Smooth muscle cell (in vitro differentiated cells): Measurements from ENCODE around the gene ROGDI. TPM values are rescaled to one million over a fixed set of nuclear protein-coding genes. Genes with fewer than 3 reads are reported as not detected.
"Not testable (repeated sequence)": the region's sequence is repeated elsewhere in the genome, so short reads cannot be mapped to it uniquely, and the experiment has no call there.

ENCODE experiments used
- DNase-seq: peaks from one replicate; lab custom pipeline; 2025; ENCODE audit not compliant: unreplicated experiment; lab: John Stamatoyannopoulos, UW
- H2AFZ ChIP-seq: fragments of 200-600 bp; sonication (generic); 2 replicates; pipeline ENCODE4 v1.6.0; 2016; ENCODE audit warnings: antibody characterized with exemption, low read depth, mild to moderate bottlenecking
- H3F3A ChIP-seq: fragments of 200-600 bp; sonication (generic); 2 replicates; pipeline ENCODE4 v1.6.0; 2017; ENCODE audit warnings: antibody characterized with exemption, low read depth
- H3K27ac ChIP-seq: fragments of 200-600 bp; sonication (generic); 2 replicates; pipeline ENCODE4 v1.5.1; 2016; ENCODE audit warnings: low read depth, mild to moderate bottlenecking
- H3K27me3 ChIP-seq: fragments of 200-600 bp; sonication (generic); 2 replicates; pipeline ENCODE4 v1.6.1; 2016; ENCODE audit warnings: low read depth, mild to moderate bottlenecking
- H3K36me3 ChIP-seq: fragments of 200-600 bp; sonication (generic); 2 replicates; pipeline ENCODE4 v1.5.1; 2016; ENCODE audit warnings: low read depth
- H3K4me1 ChIP-seq: fragments of 200-600 bp; sonication (generic); 2 replicates; pipeline ENCODE4 v1.5.1; 2016; ENCODE audit warnings: low read depth
- H3K4me2 ChIP-seq: fragments of 200-600 bp; sonication (generic); 2 replicates; pipeline ENCODE4 v1.6.0; 2016; ENCODE audit warnings: mild to moderate bottlenecking
- H3K4me3 ChIP-seq: fragments of 200-600 bp; sonication (generic); 2 replicates; pipeline ENCODE4 v1.5.1; 2016; ENCODE audit warnings: mild to moderate bottlenecking
- H3K79me2 ChIP-seq: fragments of 200-600 bp; sonication (generic); 2 replicates; pipeline ENCODE4 v1.6.0; 2016; ENCODE audit warnings: low read depth, mild to moderate bottlenecking
- H3K9ac ChIP-seq: fragments of 200-600 bp; sonication (generic); 2 replicates; pipeline ENCODE4 v1.6.0; 2016; ENCODE audit warnings: low read depth
- H3K9me3 ChIP-seq: fragments of 200-600 bp; sonication (generic); replicated peaks from 2 replicates; pipeline ENCODE4 v1.5.1; 2016; ENCODE audit warnings: low read depth
- H4K20me1 ChIP-seq: fragments of 200-600 bp; sonication (generic); 2 replicates; pipeline ENCODE4 v1.6.0; 2016; ENCODE audit warnings: low read depth
- WGBS: methylation state at CpG from one replicate; pipeline ENCODE4 v1.1.7; 2016; ENCODE audit warnings: low lambda C conversion rate; 5-methylcytosine and 5-hydroxymethylcytosine counted together
- polyA plus RNA-seq: library from polyadenylated mRNA; unstranded; fragments of >200 nt; fragmentation: Nextera tagmentation; extraction: Ambion mirVana; gene quantifications from 2 replicates; pipeline ENCODE4 v1.2.1, GENCODE V29; 2016
- total RNA-seq: library from RNA; depleted of rRNA; stranded (reverse); fragments of >200 nt; gene quantifications from 2 replicates; pipeline ENCODE4 v1.2.3, GENCODE V29; 2014
- TF ChIP-seq, protein P1 (sequence below): fragments of 200-600 bp; sonication (generic); IDR thresholded peaks from 2 replicates; pipeline ENCODE4 v1.5.1; 2017; ENCODE audit warnings: borderline replicate concordance, mild to moderate bottlenecking, antibody characterized with exemption; ENCODE audit not compliant: insufficient read depth, poor library complexity, severe bottlenecking

The ROGDI gene
- total and polyA plus RNA-seq, 2 experiments from 2014 or later = 21.6 to 45.6 TPM

DNA sequence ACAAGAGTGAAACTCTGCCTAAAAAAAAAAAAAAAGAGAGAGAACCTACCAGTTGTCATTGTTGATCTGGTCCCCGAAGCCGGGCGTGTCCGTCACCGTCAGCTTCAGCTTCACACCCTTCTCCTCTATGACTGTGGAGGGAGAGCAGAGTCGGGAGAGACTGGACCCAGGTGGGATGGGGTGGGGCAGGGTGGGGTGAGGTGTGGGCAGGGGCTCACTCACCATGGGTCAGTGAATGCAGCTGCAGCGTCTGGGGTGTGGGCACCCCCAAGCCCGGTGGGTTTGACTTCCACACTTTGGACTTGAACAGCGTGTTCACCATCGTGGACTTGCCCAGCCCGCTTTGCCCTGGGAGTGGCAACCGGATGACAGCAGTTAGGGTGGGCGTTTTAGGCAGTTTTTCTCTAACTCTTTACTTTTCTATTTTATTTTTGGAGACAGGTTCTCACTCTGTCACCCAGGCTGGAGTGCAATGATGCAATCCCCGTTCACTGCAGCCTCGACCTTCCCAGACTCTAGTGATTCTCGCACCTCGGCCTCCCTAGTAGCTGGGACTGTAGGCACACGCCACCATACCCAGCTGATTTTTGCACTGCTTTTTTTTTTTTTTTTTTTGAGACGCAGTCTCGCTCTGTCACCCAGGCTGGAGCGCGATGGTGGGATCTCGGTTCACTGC lies 16.5 kb downstream of the ROGDI start:
- Histone ChIP-seq H2AFZ (no peak overlapping the region), H3K79me2 (no peaks in the 10 kb centered on the region), H3K9ac (no peak overlapping the region), H3K36me3 (no peaks in the 10 kb centered on the region), H4K20me1 (no peaks in the 10 kb centered on the region), H3K9me3 (no peaks in the 10 kb centered on the region), H3K27ac (no peak overlapping the region), H3K4me1 (no peaks in the 10 kb centered on the region), H3F3A (no peaks in the 10 kb centered on the region), H3K4me3 (no peak overlapping the region), H3K27me3 (no peaks in the 10 kb centered on the region), H3K4me2 (no peak overlapping the region)
- WGBS = 95% methylated on average over 18 of the region's 23 CpGs
- no peak for DNase-seq
- TF ChIP-seq, protein P1, sequence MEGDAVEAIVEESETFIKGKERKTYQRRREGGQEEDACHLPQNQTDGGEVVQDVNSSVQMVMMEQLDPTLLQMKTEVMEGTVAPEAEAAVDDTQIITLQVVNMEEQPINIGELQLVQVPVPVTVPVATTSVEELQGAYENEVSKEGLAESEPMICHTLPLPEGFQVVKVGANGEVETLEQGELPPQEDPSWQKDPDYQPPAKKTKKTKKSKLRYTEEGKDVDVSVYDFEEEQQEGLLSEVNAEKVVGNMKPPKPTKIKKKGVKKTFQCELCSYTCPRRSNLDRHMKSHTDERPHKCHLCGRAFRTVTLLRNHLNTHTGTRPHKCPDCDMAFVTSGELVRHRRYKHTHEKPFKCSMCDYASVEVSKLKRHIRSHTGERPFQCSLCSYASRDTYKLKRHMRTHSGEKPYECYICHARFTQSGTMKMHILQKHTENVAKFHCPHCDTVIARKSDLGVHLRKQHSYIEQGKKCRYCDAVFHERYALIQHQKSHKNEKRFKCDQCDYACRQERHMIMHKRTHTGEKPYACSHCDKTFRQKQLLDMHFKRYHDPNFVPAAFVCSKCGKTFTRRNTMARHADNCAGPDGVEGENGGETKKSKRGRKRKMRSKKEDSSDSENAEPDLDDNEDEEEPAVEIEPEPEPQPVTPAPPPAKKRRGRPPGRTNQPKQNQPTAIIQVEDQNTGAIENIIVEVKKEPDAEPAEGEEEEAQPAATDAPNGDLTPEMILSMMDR = no peak

DNA sequence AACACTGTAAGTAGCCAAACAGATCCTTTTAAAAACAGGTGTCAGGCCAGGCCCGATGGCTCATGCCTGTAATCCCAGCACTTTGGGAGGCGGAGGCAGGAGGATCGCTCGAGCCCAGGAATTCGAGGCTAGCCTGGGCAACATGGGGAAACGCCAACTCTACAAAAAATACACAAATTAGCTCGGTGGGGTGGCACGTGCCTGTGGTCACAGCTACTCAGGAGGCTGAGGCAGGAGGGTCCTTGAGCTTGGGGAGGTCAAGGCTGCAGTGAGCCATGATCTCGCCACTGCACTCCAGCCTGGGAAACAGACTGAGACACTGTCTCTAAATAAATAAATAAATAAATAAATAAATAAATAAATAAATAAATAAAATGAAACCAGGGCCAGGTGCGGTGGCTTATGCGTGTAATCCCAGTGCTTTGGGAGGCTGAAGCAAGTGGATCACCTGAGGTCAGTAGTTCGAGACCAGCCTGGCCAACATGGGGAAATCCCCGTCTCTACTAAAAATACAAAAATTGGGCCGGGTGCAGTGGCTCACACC lies 17.9 kb downstream of the ROGDI start:
- H3F3A ChIP-seq, DNase-seq, H3K4me3 ChIP-seq, H3K9me3 ChIP-seq, H3K4me1 ChIP-seq, H3K27ac ChIP-seq, H3K79me2 ChIP-seq, H3K4me2 ChIP-seq, H3K9ac ChIP-seq, H4K20me1 ChIP-seq, H2AFZ ChIP-seq, H3K27me3 ChIP-seq, H3K36me3 ChIP-seq: not testable (repeated sequence)
- WGBS = 92% methylated on average over 14 of the region's 14 CpGs

DNA sequence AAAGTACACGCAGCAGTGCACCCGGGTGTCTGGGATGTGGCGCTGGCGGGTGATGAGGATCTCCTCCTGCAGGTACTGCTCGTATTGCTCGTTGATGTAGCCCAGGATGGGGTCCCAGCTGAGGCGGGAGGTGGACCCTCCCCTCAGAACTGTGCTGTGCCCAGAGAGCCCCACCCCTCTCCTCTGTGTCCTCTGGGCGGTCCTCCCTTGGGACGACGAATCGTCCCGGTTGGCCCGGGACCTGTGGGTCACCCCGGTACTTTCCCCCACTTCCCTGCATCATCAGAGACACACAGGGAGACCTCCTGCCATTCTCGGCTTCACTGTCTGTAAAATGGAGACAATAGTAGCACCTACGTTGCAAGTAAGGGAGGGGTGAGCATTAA lies 18.5 kb downstream of the ROGDI start:
- no peaks in the 10 kb centered on the region for H3K36me3 ChIP-seq
- WGBS = 83% methylated on average over 16 of the region's 16 CpGs
- H3F3A ChIP-seq = no peaks in the 10 kb centered on the region
- H3K27me3 ChIP-seq = no peaks in the 10 kb centered on the region
- no peak for DNase-seq
- H3K79me2 ChIP-seq = no peaks in the 10 kb centered on the region
- H2AFZ ChIP-seq = no peak overlapping the region
- H3K27ac ChIP-seq = no peak overlapping the region
- H3K4me3 ChIP-seq = no peak overlapping the region
- no peaks in the 10 kb centered on the region for H3K4me1 ChIP-seq
- no peak overlapping the region for H3K9ac ChIP-seq
- no peak overlapping the region for H3K4me2 ChIP-seq
- TF ChIP-seq, protein P1 = no peak
- H3K9me3 ChIP-seq = no peaks in the 10 kb centered on the region
- H4K20me1 ChIP-seq = no peaks in the 10 kb centered on the region

DNA sequence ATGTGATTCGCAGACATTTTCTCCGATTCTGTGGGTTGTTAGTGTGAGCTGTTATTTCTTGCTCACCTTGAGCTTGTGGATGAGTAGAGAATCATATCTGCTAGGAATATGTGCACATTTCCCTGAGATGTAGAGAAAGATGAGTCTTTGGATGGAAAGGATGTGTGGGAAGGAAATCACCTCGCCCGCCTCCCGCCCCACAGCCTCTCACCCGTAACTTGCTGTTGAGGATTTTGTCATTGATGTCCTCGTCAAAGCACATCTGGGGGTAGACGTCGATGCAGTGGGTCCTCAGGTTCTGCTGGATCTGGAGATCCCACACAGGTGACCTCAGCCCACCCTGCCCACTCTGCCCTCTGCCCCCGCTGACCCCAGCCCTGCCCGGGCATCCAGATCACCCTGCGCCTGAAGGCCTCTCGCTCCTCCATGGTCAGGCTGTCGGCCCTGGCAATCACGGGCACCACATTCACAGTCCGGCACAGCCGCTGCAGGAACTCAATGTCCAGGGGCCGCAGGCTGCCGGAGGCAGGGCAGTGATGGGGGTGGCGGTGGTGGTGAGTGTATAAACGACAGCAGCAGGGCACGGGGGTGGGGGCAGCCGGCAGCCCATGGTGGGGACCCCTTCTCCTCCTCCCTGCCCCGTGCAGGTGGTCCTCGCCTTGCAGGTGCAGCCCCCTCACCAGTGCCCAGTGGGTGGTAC lies 19.0 kb downstream of the ROGDI start:
- no peaks in the 10 kb centered on the region for H3K36me3 ChIP-seq
- no peaks in the 10 kb centered on the region for H3K79me2 ChIP-seq
- no peak overlapping the region for H3K4me3 ChIP-seq
- no peak overlapping the region for H3K9ac ChIP-seq
- no peak overlapping the region for H3K4me2 ChIP-seq
- H3K9me3 ChIP-seq = no peaks in the 10 kb centered on the region
- H3K27ac ChIP-seq = no peak overlapping the region
- TF ChIP-seq, protein P1 = no peak
- H4K20me1 ChIP-seq = no peaks in the 10 kb centered on the region
- H2AFZ ChIP-seq = no peak overlapping the region
- H3K4me1 ChIP-seq = no peaks in the 10 kb centered on the region
- DNase-seq = no peak
- 94% methylated on average over 24 of the region's 25 CpGs for WGBS
- no peaks in the 10 kb centered on the region for H3K27me3 ChIP-seq
- H3F3A ChIP-seq = no peaks in the 10 kb centered on the region
